SJCRH30 (cell line): Measurements from ENCODE around the gene DPH3. TPM values are rescaled to one million over a fixed set of nuclear protein-coding genes. Genes with fewer than 3 reads are reported as not detected.

Experiments used
- DNase-seq, 2 experiments: peaks; one replicate each; pipeline ENCODE4 v3.0.0-alpha.2; 2015 to 2020
- H3K27ac ChIP-seq: fragments of 250-450 bp; sonication (Bioruptor Pico); 2 replicates; pipeline ENCODE4 v1.5.1; 2020; ENCODE audit warnings: mild to moderate bottlenecking, moderate library complexity
- H3K27me3 ChIP-seq: fragments of 250-450 bp; sonication (Bioruptor Pico); 2 replicates; pipeline ENCODE4 v1.5.1; 2020; ENCODE audit warnings: mild to moderate bottlenecking, moderate library complexity
- H3K36me3 ChIP-seq: fragments of 250-450 bp; sonication (Bioruptor Pico); 2 replicates; pipeline ENCODE4 v1.5.1; 2020; ENCODE audit warnings: mild to moderate bottlenecking, moderate library complexity
- H3K4me1 ChIP-seq: fragments of 250-450 bp; sonication (Bioruptor Pico); 2 replicates; pipeline ENCODE4 v1.5.1; 2020; ENCODE audit warnings: mild to moderate bottlenecking, moderate library complexity
- H3K4me3 ChIP-seq: fragments of 250-450 bp; sonication (Bioruptor Pico); 2 replicates; pipeline ENCODE4 v1.5.1; 2020; ENCODE audit warnings: mild to moderate bottlenecking, moderate library complexity
- H3K9me3 ChIP-seq: fragments of 250-450 bp; sonication (Bioruptor Pico); replicated peaks from 2 replicates; pipeline ENCODE4 v1.5.1; 2020; ENCODE audit warnings: mild to moderate bottlenecking, moderate library complexity
- total RNA-seq: library from RNA; depleted of rRNA; stranded (reverse); fragments of >200 nt; shearing (Covaris generic); gene quantifications from 2 replicates; pipeline ENCODE4 v1.2.3, GENCODE V29; 2014; rRNA removed

The DPH3 gene
- total RNA-seq, 1 experiment from 2014 or later = 24.1 TPM

DNA sequence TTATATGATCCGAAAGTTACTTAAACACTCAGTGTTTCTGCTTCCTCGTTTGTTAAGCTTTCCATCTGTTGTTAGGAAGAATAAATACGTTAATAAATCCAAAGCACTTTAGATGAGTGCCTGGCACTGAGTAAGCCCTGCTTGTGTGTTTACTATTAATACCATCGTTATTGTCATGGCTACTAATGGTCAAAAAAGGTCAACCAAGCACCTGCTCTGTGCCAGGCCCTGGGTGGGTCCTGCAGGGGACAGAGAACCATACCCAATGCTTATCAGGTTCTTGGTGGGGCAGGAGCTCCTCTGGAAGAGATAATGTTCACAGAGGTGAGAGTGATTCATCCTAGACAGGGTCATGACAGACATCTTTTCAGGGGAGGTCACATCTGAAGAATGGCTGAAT is 50.4 kb downstream of the DPH3 start:
- no peaks in the 10 kb centered on the region for H3K9me3 ChIP-seq
- no peaks in the 10 kb centered on the region for H3K27me3 ChIP-seq
- no peak overlapping the region for H3K27ac ChIP-seq
- no peaks in the 10 kb centered on the region for H3K36me3 ChIP-seq
- no peaks in the 10 kb centered on the region for H3K4me1 ChIP-seq
- no peak overlapping the region for H3K4me3 ChIP-seq
- DNase-seq = no peak

- no peaks in the 10 kb centered on the region for H3K9me3 ChIP-seq
- H3K27me3 ChIP-seq = no peaks in the 10 kb centered on the region
- no peaks in the 10 kb centered on the region for H3K36me3 ChIP-seq
- no peaks in the 10 kb centered on the region for H3K4me1 ChIP-seq
- no peak for DNase-seq
- no peak overlapping the region for H3K4me3 ChIP-seq
- no peak overlapping the region for H3K27ac ChIP-seq
These were observed 53.4 kb downstream of the DPH3 start for GRCh38 chr3:16211176-16211904.

Other genes starting within 250 kb of the DPH3 start
- 0.10 TPM in 1 of 2 replicates, not detected in the other for gene GALNT15, start 90.3 kb downstream of the DPH3 start, total RNA-seq
- gene OXNAD1, start 269 bp upstream of the DPH3 start, total RNA-seq = 14.7 and 18.1 TPM in 2 replicates
- 17.0 and 20.1 TPM in 2 replicates for gene RFTN1, start 248.8 kb upstream of the DPH3 start, total RNA-seq